ENCODE results near the gene NKX6-2.
"Not testable (repeated sequence)": the region's sequence is repeated elsewhere in the genome, so short reads cannot be mapped to it uniquely, and the experiment has no call there.

Gene NKX6-2

DNA sequence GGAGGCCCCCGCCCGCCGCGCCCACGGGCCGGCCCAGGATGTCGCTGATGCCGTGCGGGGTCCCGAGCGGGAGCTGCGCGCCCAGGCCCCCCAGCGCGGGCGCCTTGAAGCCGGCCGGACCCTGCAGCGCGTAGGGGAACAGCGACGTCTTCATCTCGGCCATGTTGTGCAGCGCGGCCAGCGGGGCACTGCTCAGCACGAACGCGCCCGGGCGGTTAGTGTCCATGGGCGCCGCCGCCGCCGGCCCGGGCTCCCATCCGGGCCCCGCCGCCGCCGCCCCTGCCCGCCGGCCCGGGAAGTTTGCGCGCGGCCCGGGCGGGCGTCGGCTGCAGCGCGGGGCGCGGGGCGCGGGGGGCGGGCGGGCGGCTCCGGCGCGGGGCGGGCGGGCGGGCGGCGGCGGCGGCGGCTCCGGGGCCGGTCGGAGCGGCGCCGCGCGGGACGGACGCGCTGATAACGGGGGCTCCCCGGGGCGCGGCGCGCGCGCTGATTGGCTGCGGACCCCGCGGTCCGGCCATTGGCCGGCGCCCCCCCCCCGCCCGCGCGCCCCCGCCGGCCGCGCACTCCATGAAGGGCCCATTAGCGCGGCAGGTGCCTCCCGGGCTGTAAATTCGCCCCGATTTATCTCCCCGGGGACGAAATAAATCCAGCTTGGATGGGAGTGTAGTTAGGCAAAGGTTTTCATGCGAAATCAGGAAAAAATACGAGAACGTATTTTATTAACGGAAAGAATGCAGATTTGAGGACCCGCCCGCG is at the start of gene NKX6-2:
TSS of gene NKX6-2 (minus strand) at position 425 of the 753 bp plus-strand sequence. CDS start at position 226, 199 bp downstream.
- no peak for DNase-seq (ENCODE audit: low spot score)

DNA sequence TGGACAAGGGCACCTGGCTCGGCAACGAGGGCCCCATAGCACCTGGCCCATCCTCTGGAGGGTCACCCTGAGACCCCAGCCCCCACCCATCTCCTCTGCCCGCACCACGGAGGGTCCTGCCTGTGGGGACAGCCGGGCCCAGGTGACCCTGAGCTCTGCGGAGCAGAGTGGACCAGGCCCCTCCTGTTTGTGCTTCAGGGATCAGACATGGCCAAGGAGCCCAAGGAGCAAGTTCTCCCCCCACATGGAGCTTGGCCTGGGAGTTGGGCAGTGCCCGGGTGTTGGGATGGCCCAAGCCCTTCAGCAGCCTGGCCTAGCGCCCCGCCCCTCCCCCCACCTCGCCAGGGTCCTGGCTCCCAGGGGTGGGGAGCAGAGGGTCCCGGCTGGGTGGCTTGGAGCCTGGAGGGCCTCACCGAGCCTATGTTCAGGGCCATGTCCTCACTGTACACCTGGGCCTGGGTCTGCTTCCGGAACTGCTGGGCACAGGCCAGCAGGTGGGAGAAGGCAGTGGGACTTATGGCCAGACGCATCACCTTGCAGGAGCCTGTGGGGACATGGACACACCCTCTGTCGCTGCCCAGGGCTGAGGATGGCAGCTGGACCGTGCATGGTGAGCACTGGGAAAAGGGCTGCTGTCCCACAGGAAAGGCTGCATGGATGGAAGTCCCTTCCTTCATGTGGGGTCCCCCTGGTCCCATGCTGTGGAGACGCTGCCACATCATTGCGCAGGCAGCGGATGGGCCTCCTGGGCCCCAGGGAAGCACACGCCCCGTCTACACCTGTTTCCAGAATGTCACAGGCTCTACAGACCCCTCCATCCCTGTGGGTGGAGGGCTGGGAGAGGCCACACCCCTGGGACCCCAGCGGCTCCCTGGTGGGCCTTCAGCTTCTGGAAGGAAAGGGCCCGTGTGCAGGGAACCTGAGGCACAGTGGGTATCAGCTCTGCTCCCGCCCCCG is 49.2 kb upstream of the NKX6-2 start:
- no peak for DNase-seq (ENCODE audit: low spot score)

DNA sequence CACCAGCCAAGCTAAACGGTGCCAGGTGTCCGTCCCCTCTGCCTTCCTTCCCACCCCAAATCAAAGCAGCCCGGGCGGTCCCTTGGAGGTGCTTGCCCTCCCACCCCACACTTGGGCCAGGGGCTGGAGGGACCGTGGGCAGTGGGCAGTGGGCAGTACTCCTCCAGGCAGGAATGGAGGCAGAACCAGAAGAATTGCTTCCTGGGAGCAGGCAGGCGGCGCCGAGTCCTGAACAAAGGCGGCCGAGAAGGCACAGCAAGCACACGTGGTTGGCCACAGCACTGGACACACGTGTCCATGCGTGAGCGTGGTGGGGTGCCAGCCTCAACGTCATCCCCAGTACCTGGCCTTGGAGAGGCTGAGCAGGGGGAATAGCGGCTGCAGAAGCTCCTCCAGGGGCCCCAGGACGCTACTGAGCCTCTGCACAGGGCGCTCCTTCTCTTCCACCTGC is 48.4 kb upstream of the NKX6-2 start:
- no peak for DNase-seq (ENCODE audit: low spot score)

DNA sequence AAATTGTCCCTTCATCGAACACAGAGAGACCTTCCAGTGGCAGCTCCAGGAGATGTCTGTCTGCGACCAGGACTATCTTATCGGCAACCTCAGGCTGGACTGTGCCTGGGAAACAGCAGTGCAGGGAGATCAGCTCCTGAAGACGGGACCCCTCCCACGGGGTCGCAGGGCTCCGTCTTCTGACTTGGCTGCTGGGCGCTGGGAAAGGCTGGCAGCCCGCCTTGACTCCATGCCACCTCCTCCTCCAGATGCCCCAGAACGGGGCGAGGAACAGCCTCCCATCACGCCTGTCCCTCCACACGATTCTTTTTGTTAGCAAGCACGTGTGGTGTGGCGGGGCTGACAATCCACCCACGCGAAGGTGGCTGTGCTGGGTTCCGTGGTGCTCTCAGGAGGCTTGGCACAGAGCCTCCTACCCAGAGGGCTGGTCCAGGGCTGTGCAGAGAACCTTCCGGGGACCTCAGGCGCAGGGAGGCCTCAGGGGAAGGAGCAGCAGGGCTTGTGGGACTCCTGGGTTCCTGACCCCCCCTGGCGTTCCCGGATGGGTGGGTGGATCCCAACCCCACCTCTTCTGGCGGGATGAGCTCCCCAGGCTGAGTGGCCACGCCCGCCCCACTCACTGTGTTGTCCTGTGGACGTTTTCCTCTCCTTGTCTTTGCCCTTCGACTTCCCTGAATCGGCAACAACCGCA is 47.6 kb upstream of the NKX6-2 start:
- DNase-seq (ENCODE audit: low spot score) = no peak

DNA sequence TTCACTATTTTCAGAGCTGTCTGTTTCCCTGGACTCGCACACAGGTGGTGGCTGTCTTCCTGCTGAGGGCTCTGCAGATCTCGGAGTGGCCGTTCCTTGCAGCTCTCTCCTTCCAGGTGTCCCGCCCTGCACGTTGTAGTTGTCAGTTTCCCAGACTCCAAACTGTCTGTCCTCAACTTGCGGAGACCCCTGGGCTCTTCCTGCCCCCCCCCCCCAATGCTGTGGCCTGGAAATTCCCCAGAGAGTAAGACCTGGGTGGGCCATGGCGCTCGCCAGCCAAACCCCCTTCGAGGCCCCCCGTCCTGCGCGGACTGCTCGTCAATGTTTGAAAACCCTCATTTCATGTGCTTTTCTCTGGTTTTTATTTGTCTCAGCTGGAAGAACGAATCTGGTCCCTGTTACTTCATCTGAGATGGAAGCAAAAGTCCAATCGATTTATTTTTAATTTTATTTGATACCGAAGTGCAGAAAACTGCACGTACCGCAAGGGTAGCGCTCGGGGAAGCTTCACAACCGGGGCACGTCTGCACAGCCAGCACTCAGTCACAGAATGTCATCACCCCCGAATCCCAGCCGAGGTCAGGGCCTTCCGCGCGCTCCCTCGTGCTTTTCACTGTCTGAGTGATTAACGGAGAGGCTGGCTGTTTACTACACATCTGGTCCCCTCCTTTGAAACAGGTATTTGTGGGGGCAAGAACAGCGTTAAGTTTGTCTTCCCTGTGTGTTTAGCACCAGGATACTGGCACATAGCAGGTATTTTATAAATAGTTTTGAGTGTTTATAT is 46.4 kb upstream of the NKX6-2 start:
- no peak for DNase-seq (ENCODE audit: low spot score)

DNA sequence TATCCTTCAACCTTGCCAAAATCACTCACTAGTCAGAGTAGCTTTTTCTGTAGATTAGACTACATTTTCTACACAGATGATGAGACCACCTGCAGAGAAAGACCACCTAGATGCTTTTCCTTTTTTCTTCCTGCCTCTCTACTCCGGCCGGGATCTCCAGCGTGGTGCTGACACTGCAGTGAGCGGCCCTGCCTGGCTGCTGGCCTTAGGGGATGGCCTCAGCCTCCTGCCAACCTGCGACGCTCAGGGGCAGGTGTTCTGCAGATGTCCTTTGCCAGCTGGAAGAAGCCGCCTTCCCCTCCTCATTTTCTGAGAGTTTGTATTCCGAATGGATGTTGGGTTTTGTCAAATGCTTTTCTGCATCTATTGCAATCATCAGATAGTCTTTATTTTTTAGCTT is 43.5 kb upstream of the NKX6-2 start:
- no peak for DNase-seq (ENCODE audit: low spot score)

DNA sequence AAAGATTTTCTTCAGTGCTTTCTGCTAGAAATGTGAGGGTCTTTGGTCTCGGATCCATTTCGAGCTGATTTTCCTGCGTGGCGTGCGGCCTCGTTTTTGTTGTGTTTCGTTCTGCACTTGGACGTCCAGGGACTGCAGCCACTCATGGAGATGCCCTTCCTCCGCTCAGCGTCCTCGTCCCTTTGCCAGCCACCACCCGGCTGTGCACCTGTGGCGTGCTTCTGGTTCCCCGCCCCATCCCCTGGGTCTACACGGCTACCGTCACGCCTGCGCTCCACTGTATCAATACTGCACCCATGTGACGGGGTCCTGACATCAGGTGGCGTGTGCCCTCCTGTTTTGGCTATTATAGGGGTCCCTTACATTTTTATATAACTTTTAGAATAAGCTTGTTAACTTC is 42.7 kb upstream of the NKX6-2 start:
- DNase-seq (ENCODE audit: low spot score) = no peak

DNA sequence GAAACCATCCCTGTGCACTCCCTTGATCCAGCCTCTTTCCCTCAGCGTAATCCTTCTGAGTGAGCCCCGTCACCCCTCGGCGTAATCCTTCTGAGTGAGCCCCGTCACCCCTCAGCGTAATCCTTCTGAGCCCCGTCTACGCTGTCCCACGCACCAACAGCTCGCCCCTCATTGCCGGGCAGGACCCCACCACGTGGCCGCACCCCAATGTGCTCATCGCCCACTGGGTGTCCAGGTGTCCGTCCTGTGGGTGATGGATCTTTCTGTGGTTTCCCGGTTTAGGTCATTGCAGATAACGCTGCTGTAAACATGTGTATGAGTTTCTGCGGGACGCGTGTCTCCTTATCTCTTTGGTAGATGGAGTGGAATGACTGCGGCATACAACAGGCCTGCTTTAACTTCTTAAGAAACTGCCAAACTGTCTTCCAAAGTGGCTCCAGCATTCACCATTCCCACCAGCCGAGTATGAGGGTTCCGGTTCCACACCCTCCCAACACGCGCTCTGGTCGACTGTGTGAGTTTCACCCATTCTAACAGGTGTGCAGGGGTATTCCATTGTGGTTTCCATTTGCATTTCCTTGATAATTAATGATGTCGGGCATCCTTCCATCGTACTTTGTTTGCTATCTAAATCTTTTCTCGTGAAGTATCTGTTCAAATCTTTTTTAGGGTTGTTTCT is 42.1 kb upstream of the NKX6-2 start:
- no peak for DNase-seq (ENCODE audit: low spot score)

DNA sequence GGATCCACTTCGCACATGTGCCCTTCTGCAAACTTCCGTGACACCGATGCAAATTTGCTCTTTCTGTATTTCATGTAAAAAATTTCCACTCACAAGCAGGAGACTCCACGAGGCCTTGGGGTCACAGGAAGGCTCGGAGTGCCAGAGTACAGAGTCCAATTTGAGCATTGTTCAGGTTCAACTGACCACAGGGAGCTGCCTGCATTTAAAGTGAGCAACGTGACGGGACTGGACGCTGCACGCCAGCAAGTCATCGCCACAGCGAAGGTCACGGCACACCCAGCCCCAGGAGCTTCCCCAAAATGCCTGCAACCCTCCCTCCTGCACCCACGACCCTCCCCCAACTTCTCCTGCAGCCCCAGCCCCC is 41.5 kb upstream of the NKX6-2 start:
- DNase-seq (ENCODE audit: low spot score) = no peak

DNA sequence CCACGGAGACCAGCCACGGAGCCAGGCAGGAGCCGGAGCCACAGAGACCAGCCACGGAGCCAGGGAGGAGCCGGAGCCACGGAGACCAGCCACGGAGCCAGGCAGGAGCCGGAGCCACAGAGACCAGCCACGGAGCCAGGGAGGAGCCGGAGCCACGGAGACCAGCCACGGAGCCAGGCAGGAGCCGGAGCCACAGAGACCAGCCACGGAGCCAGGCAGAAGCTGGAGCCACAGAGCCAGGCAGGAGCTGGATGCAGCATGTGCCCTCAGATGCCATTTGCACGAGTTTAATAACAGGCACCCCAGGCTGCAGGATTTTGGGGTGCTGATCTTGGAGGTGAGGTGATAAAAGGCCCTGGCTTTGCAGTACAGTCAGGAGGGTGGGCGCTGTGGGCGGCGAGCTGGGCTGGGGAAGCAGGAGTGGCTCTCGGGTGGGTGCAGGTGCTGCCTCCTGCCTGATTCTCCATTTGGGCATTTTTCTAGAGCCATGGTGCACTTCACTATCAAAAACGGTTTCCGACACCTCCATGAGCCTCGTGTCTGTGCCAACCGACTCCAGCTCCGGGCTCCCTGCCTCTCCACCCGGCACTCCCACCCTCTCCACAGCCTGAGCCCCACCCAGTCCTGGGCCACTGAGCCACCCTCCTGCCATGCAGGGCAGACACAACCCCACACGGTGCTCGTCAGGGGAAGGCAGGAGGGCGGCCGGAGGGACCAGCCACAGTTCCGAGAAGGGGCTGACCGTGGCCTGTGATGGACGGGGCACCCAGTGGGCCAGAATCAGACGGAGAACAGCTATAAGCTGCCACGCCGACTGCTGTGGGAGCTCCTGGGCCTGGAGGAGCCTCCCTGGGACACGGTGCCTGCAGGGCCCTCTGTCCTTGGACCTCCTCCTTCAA is 40.8 kb upstream of the NKX6-2 start:
- DNase-seq (ENCODE audit: low spot score) = no peak

DNA sequence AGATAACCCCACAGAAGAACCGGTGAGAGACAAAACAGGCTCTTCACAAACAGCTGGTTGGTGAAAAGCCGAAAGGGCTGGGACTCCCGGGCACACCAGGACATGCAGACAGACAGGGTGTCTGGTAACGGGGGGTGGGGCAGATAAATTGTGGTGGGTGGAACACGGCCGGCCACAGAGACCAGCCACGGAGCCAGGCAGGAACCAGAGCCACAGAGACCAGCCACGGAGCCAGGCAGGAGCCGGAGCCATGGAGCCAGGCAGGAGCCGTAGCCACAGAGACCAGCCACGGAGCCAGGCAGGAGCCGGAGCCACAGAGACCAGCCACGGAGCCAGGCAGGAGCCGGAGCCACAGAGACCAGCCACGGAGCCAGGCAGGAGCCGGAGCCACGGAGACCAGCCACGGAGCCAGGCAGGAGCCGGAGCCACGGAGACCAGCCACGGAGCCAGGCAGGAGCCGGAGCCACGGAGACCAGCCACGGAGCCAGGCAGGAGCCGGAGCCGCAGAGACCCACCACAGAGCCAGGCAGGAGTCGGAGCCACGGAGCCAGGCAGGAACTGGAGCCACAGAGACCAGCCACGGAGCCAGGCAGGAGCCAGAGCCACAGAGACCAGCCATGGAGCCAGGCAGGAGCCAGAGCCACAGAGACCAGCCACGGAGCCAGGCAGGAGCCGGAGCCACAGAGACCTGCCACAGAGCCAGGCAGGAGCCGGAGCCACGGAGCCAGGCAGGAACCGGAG is 40.0 kb upstream of the NKX6-2 start:
- DNase-seq (ENCODE audit: low spot score) = not testable (repeated sequence)

DNA sequence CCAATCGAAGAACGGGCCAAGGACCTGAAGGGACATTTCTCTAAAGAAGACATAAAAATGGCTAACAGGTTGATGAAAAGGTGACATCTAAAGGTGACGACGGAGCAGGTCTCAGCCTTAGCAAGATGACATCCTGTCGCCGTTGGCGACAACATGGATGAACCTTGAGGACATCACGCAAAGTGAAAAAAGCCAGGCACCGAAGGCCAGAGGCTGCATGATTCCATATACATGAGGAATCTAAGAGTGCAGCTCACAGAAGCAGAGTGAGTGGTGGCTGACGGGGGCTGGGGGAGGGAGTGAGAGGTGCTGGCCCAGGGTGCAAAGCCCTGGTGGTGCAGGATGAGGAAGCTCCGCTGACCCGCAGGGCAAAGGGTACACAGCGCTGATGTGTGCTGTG is 34.1 kb upstream of the NKX6-2 start:
- no peak for DNase-seq (ENCODE audit: low spot score)

DNA sequence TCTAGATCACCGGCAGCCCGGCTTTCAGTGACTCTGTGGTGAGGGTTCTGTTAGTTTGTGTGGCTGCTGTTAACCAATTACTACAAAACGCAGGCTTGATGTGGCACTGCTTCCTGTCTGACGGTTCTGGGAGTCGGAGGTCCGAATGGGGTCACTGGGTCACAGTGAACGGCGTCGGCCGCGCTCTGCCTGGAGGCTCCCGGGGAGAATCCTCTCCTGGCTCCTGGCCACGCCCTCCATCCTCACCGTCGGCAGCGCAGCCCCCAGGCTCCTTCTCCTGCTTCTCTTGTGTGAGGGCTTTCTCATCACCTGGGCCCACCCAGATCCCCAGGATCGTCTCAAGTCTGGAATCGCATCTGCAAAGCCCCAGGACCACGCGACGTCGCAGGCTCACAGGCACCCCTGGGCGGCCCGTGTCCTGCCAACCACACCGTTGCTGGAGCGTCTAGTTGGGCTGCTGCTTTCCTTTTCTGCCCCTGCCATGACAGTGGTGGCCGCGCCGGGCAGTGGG is 31.8 kb upstream of the NKX6-2 start:
- no peak for DNase-seq (ENCODE audit: low spot score)

DNA sequence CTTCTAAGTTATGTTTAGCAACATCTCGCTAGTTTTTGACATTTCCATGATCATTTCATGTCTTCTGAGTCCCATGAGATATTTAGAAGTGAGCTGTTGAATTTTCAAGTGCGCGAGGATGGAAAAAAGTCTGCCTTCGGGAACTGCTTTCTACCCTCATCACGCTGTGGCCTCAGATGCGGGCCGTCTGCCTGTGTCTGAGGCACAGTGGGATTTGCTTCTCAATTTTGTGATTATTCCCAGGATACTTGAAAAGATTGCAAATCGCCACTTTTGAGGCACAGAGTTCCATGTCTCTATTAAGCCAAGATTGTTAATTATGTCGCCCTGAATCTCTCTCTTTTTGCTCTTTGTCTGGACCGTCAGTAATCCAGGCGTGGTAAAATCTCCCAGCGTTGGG is 30.8 kb upstream of the NKX6-2 start:
- no peak for DNase-seq (ENCODE audit: low spot score)

DNA sequence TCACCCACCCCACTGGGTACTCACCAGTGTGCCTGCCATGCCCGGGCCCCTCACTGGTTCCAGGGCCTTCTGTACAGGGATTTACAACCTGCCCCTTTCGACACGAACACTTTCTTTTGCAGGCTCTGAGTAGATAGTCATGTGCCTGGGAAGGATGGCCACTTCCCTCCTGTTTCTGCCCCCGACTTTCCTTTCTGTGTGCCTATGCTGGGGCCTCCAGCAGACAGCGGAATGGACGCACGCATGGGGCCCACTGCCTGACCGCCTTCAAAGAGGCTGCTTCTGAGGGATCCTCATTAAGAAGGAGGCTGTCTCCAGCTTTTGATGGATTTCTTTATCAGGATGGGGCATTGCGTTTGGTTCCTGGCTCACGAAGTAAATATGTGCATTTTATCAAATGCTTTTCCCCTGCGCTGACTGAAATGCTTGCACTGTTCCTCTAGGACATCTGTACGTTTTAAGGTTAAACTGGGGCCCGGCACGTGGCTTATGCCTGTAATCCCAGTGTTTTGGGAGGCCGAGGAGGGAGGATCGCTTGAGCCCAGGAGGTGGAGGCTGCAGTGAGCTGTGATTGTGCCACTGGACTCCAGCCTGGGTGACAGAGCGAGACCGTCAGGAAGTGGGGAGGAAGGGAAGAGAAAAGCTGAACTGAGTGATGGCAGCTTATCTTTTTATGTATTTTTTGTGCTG is 29.4 kb upstream of the NKX6-2 start:
- no peak for DNase-seq (ENCODE audit: low spot score)

DNA sequence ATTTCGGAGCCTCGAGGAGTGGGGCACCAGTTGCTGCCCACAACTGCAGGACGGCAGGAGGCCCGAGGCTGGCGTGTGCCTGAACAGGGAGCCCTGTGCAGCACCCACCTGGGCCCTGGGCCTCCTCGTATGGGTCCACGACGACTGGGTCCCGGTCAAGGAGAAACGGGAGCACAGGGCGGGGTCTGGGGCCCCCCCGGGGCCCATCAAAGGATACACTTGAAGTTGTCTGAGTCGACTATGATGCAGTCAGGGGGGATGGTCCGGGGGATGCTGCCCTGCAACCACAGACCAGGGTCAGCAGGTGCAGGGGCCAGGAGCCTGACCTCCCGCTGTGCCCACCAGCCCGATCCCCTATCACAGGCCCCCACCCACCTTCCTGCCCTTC is 28.5 kb upstream of the NKX6-2 start:
- no peak for DNase-seq (ENCODE audit: low spot score)

DNA sequence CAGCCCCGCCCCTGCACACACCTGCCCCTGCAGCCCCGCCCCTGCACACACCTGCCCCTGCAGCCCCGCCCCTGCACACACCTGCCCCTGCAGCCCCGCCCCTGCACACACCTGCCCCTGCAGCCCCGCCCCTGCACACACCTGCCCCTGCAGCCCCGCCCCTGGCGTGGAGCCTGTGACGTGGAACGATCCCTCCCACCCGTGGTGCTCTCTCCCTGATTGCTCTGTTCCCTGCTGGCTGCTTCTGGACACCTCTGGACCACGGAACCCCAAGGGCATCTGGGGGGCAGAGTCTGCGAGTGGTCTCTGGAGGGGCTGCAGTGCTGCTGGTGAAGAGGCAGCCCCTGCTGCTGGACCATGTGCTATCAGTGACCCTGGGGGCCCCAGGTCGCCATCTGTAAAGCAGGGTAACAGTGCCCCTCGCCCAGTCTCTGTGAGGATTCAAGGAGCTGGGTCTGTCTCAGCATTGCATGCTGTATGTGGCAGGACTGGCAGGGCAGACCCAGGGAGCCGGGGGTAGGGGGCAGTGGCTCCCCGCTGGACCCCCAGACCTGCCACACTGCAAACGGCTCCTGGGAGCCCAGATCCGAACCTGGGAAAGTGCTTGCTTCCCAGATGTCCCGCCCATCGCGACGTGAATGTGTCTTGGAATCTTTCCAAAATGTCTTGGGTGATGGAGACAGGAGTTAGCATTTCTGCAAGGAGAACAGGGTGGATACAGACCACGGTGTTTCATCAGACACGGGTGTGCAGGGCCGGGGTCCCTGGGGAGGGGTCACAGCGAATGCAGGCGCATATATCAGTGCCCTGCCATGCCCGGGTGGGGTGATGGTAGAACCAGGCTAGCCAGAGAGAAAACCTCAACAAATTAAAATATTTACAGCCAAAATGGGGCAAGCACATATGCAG is 27.9 kb upstream of the NKX6-2 start:
- DNase-seq (ENCODE audit: low spot score) = no peak

All from cerebellar cortex (tissue), 1 donor.